Panc1 (cell line): ENCODE measurements around the gene UPK2.

Source experiments
- CTCF ChIP-seq: fragments of 450-650 bp; IDR thresholded peaks from 2 replicates; pipeline ENCODE4 v1.5.1; 2017; ENCODE audit warnings: mild to moderate bottlenecking
- POLR2AphosphoS5 ChIP-seq: IDR thresholded peaks from 2 replicates; pipeline ENCODE4 v1.6.1; 2012; ENCODE audit warnings: mild to moderate bottlenecking, low read depth, low read length, moderate library complexity
- REST ChIP-seq, 2 experiments: IDR thresholded peaks; 2 replicates each; pipeline ENCODE4 v1.6.1; 2011 to 2012; ENCODE audit warnings: low read depth in 2 of 2, control low read depth in 1 of 2, low read length in 1 of 2, mild to moderate bottlenecking in 1 of 2, moderate library complexity in 1 of 2; ENCODE audit not compliant: insufficient read depth in 1 of 2

GRCh38 chr11:118961189-118961588, 5.1 kb downstream of the UPK2 start:
- TF ChIP-seq CTCF (no peak), REST (IDR thresholded peaks at IDR 0.05; ENCODE audit: insufficient read depth in 1 of 2, low read depth in 2 of 2, low read length in 1 of 2) (no peak), POLR2AphosphoS5 (no peak)
